ENCODE measurements around the gene PPM1J. TPM values are rescaled to one million over a fixed set of nuclear protein-coding genes. Genes with fewer than 3 reads are reported as not detected.

PPM1J gene
- polyA plus RNA-seq, 1 of the 3 experiments (the other 2 are of a cell fraction) = 5.3 TPM

DNA sequence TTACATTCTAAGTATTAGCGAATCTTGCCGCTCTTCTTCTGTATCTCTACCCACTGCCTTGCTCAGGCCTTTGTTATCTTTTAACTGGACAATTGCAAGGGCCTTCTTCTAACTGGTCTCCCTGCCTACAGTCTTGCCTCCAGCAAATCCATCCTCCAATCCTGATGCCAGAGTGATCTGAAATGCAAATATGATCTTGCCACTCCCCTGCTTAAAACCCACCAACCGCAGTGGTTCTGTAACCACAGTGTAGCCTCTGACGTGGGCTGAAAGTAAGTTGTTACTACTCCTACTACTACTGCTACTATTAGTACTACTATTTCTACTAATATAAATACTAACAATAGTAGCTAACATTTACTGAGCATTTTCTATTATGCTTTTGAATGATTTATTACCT, 28.3 kb downstream of the PPM1J start:
- Histone ChIP-seq H3K36me3 (replicated peaks in 1 of 2; ENCODE audit: control insufficient read depth in 1 of 2, insufficient read depth in 2 of 2, low read length in 1 of 2) (peaks cover 8 to 17% of the 10 kb centered on the region in 2 experiments), H3F3A (replicated peaks; ENCODE audit: insufficient read depth) (no peaks in the 10 kb centered on the region), H3K4me3 (ENCODE audit: low read depth in 2 of 2, low read length in 1 of 2) (no peak overlapping the region), H3K9me2 (no peaks in the 10 kb centered on the region), H3K9ac (no peak overlapping the region), H3K27ac (ENCODE audit: low read depth in 2 of 2, low read length in 1 of 2) (no peak overlapping the region), H3K9me3 (no peaks in the 10 kb centered on the region), H3K4me2 (no peak overlapping the region), H3K27me3 (ENCODE audit: insufficient read depth) (no peaks in the 10 kb centered on the region), H4K20me1 (ENCODE audit: insufficient read depth) (peaks cover 19% of the 10 kb centered on the region), H2AFZ (ENCODE audit: low read depth) (no peak overlapping the region), H3K4me1 (ENCODE audit: control insufficient read depth in 1 of 2, insufficient read depth in 2 of 2, low read depth in 1 of 2, low read length in 1 of 2) (no peaks in the 10 kb centered on the region; a peak in 1 of 4 replicates), H3K79me2 (ENCODE audit: insufficient read depth) (peaks cover 45% of the 10 kb centered on the region)
- WGBS (ENCODE audit: low lambda C conversion rate) = 97% methylated on average over 4 of the region's 4 CpGs
- DNase-seq = peak; percentile 3
- ChIA-PET POLR2A (no interaction called here), CTCF (interaction anchor here (1.4 to 1.8 kb wide), 2 partner anchors 11 to 14 kb away, joined by 3 read pairs; no protein-coding TSS in a partner anchor)
- TF ChIP-seq, protein P1, sequence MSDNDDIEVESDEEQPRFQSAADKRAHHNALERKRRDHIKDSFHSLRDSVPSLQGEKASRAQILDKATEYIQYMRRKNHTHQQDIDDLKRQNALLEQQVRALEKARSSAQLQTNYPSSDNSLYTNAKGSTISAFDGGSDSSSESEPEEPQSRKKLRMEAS (IDR thresholded peaks at IDR 0.05; ENCODE audit: low read depth) = no peak
- no peak for TF ChIP-seq TEAD4 (IDR thresholded peaks at IDR 0.05; ENCODE audit: borderline replicate concordance, insufficient read depth)
- TF ChIP-seq GATA2 (CRISPR knock-in tag; IDR thresholded peaks at IDR 0.05) = no peak
- no peak for TF ChIP-seq MXI1 (IDR thresholded peaks at IDR 0.05; ENCODE audit: low read depth, low read length)
- TF ChIP-seq FOSL2 (IDR thresholded peaks at IDR 0.05; ENCODE audit: borderline replicate concordance, low read depth) = no peak
- TF ChIP-seq, protein P2, sequence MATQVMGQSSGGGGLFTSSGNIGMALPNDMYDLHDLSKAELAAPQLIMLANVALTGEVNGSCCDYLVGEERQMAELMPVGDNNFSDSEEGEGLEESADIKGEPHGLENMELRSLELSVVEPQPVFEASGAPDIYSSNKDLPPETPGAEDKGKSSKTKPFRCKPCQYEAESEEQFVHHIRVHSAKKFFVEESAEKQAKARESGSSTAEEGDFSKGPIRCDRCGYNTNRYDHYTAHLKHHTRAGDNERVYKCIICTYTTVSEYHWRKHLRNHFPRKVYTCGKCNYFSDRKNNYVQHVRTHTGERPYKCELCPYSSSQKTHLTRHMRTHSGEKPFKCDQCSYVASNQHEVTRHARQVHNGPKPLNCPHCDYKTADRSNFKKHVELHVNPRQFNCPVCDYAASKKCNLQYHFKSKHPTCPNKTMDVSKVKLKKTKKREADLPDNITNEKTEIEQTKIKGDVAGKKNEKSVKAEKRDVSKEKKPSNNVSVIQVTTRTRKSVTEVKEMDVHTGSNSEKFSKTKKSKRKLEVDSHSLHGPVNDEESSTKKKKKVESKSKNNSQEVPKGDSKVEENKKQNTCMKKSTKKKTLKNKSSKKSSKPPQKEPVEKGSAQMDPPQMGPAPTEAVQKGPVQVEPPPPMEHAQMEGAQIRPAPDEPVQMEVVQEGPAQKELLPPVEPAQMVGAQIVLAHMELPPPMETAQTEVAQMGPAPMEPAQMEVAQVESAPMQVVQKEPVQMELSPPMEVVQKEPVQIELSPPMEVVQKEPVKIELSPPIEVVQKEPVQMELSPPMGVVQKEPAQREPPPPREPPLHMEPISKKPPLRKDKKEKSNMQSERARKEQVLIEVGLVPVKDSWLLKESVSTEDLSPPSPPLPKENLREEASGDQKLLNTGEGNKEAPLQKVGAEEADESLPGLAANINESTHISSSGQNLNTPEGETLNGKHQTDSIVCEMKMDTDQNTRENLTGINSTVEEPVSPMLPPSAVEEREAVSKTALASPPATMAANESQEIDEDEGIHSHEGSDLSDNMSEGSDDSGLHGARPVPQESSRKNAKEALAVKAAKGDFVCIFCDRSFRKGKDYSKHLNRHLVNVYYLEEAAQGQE (IDR thresholded peaks at IDR 0.05; ENCODE audit: low read depth, low read length) = no peak
- no peak for TF ChIP-seq SMC3 (IDR thresholded peaks at IDR 0.05; ENCODE audit: low read depth, low read length)
- TF ChIP-seq, protein P3, sequence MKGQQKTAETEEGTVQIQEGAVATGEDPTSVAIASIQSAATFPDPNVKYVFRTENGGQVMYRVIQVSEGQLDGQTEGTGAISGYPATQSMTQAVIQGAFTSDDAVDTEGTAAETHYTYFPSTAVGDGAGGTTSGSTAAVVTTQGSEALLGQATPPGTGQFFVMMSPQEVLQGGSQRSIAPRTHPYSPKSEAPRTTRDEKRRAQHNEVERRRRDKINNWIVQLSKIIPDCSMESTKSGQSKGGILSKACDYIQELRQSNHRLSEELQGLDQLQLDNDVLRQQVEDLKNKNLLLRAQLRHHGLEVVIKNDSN (IDR thresholded peaks at IDR 0.05; ENCODE audit: borderline replicate concordance, low read depth) = no peak
- no peak for TF ChIP-seq EZH2phosphoT487 (IDR thresholded peaks at IDR 0.05; ENCODE audit: borderline replicate concordance, low read depth)

DNA sequence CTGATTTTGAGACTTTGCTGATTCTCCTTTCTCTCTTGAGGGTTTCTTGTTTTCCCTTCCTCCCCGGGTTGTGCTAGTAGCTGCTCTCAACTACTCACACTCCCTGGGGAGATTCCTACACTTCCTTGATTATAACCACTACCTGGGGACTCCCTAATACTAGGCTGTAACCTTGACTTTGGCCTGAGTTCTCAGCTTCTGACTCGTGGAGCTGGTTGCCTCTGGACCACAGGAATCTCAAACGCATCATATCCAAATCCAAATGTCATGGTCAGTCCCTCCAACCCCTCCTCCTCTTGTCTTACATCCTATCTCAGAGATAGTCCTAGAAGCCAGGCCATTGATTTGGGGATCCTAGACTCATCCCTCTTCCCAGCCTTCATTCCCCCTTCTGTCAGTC, 28.7 kb downstream of the PPM1J start:
- Histone ChIP-seq H3K27me3 (ENCODE audit: insufficient read depth) (no peaks in the 10 kb centered on the region), H3K36me3 (replicated peaks in 1 of 2; ENCODE audit: control insufficient read depth in 1 of 2, insufficient read depth in 2 of 2, low read length in 1 of 2) (peaks cover 8 to 14% of the 10 kb centered on the region in 2 experiments), H3K27ac (ENCODE audit: low read depth in 2 of 2, low read length in 1 of 2) (no peak overlapping the region), H3K4me1 (ENCODE audit: control insufficient read depth in 1 of 2, insufficient read depth in 2 of 2, low read depth in 1 of 2, low read length in 1 of 2) (no peaks in the 10 kb centered on the region; a peak in 1 of 4 replicates), H3K4me3 (ENCODE audit: low read depth in 2 of 2, low read length in 1 of 2) (no peak overlapping the region), H3K9ac (no peak overlapping the region), H3F3A (replicated peaks; ENCODE audit: insufficient read depth) (no peaks in the 10 kb centered on the region), H3K4me2 (no peak overlapping the region), H3K9me2 (no peaks in the 10 kb centered on the region), H3K9me3 (no peaks in the 10 kb centered on the region), H3K79me2 (ENCODE audit: insufficient read depth) (peaks cover 48% of the 10 kb centered on the region), H2AFZ (ENCODE audit: low read depth) (no peak overlapping the region), H4K20me1 (ENCODE audit: insufficient read depth) (peaks cover 19% of the 10 kb centered on the region)
- CTCF ChIA-PET = interaction anchor here (0.9 to 1.8 kb wide), 4 partner anchors 11 to 17 kb away, joined by 3 read pairs; no protein-coding TSS in a partner anchor
- 62% methylated on average over 3 of the region's 3 CpGs for WGBS (ENCODE audit: low lambda C conversion rate)
- DNase-seq = peak; percentile 3
- POLR2A ChIA-PET = no interaction called here
- TF ChIP-seq, protein P1 (IDR thresholded peaks at IDR 0.05; ENCODE audit: low read depth) = no peak
- TF ChIP-seq RXRA (IDR thresholded peaks at IDR 0.05; ENCODE audit: borderline replicate concordance, low read depth) = no peak
- TF ChIP-seq YY1 (IDR thresholded peaks at IDR 0.05; ENCODE audit: low read depth) = no peak
- TF ChIP-seq, protein P4, sequence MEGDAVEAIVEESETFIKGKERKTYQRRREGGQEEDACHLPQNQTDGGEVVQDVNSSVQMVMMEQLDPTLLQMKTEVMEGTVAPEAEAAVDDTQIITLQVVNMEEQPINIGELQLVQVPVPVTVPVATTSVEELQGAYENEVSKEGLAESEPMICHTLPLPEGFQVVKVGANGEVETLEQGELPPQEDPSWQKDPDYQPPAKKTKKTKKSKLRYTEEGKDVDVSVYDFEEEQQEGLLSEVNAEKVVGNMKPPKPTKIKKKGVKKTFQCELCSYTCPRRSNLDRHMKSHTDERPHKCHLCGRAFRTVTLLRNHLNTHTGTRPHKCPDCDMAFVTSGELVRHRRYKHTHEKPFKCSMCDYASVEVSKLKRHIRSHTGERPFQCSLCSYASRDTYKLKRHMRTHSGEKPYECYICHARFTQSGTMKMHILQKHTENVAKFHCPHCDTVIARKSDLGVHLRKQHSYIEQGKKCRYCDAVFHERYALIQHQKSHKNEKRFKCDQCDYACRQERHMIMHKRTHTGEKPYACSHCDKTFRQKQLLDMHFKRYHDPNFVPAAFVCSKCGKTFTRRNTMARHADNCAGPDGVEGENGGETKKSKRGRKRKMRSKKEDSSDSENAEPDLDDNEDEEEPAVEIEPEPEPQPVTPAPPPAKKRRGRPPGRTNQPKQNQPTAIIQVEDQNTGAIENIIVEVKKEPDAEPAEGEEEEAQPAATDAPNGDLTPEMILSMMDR (IDR thresholded peaks at IDR 0.05) = no peak
- TF ChIP-seq, protein P5, sequence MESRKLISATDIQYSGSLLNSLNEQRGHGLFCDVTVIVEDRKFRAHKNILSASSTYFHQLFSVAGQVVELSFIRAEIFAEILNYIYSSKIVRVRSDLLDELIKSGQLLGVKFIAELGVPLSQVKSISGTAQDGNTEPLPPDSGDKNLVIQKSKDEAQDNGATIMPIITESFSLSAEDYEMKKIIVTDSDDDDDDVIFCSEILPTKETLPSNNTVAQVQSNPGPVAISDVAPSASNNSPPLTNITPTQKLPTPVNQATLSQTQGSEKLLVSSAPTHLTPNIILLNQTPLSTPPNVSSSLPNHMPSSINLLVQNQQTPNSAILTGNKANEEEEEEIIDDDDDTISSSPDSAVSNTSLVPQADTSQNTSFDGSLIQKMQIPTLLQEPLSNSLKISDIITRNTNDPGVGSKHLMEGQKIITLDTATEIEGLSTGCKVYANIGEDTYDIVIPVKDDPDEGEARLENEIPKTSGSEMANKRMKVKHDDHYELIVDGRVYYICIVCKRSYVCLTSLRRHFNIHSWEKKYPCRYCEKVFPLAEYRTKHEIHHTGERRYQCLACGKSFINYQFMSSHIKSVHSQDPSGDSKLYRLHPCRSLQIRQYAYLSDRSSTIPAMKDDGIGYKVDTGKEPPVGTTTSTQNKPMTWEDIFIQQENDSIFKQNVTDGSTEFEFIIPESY (IDR thresholded peaks at IDR 0.05; ENCODE audit: borderline replicate concordance, low read depth) = no peak
- no peak for TF ChIP-seq RAD21 (IDR thresholded peaks at IDR 0.05; ENCODE audit: low read length)
- no peak for TF ChIP-seq GABPA (IDR thresholded peaks at IDR 0.05; ENCODE audit: low read depth)
- no peak for TF ChIP-seq TCF12 (IDR thresholded peaks at IDR 0.05)
- no peak for TF ChIP-seq SIN3A (IDR thresholded peaks at IDR 0.05; ENCODE audit: borderline replicate concordance, low read depth, low read length)
- no peak for TF ChIP-seq FOSL2 (IDR thresholded peaks at IDR 0.05; ENCODE audit: borderline replicate concordance, low read depth)
- TF ChIP-seq SMC3 (IDR thresholded peaks at IDR 0.05; ENCODE audit: low read depth, low read length) = no peak
- TF ChIP-seq ELF1 (IDR thresholded peaks at IDR 0.05) = no peak
- no peak for TF ChIP-seq MXI1 (IDR thresholded peaks at IDR 0.05; ENCODE audit: low read depth, low read length)

Data from SK-N-SH (cell line).